Type B pancreatic cell (in vitro differentiated cells): ENCODE measurements around the gene GHRH. TPM values are rescaled to one million over a fixed set of nuclear protein-coding genes. Genes with fewer than 3 reads are reported as not detected.

Source experiments
- DNase-seq: peaks from one replicate; pipeline ENCODE4 v3.0.0; 2021; ENCODE audit warnings: mixed read lengths; ENCODE audit not compliant: unreplicated experiment; ENCODE audit errors: extremely low spot score
- H3K27ac Mint-ChIP-seq: 2 replicates; pipeline ENCODE4 v1.8.0; 2021; ENCODE audit warnings: mild to moderate bottlenecking, mixed read lengths
- H3K27me3 Mint-ChIP-seq: 2 replicates; pipeline ENCODE4 v1.8.0; 2021; ENCODE audit warnings: mixed read lengths
- H3K36me3 Mint-ChIP-seq: 2 replicates; pipeline ENCODE4 v1.8.0; 2021; ENCODE audit warnings: mixed read lengths
- H3K4me1 Mint-ChIP-seq: one replicate; pipeline ENCODE4 v1.8.0; 2021; ENCODE audit warnings: mixed read lengths; ENCODE audit not compliant: unreplicated experiment
- H3K4me3 Mint-ChIP-seq: 2 replicates; pipeline ENCODE4 v1.8.0; 2021; ENCODE audit warnings: mild to moderate bottlenecking, mixed read lengths
- H3K9me3 Mint-ChIP-seq: 2 replicates; pipeline ENCODE4 v1.8.0; 2021; ENCODE audit warnings: mixed read lengths
- total RNA-seq: library from RNA; stranded (reverse); gene quantifications from 2 replicates; pipeline ENCODE4 v1.2.1, GENCODE V29; 2021; ENCODE audit warnings: low replicate concordance
- TF ChIP-seq, protein P1 (sequence below): fragments of 200-600 bp; sonication (generic); conservative IDR thresholded peaks from 2 replicates; pipeline ENCODE4 v1.5.0; 2021; ENCODE audit warnings: antibody characterized with exemption, mild to moderate bottlenecking

The GHRH gene
- total RNA-seq, 1 donor from 2014 or later = 0.77 TPM

DNA sequence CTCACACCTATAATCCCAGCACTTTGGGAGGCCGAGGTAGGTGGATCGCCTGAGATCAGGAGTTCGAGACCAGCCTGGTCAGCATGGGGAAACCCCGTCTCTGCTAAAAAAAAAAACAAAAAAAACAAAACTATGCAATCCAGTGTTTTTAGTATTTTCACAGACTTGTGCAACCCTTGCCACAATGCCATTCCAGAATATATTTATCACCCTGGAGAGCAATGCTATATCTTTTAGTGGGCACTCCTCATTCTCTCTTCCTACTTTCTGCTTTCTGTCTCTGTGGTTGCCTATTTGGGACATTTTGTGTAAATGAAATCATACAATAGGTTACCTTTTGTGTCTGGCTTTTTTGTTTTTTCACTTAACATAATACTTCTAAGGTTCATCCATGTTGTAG is 43.2 kb downstream of the GHRH start:
- Mint-ChIP-seq H3K36me3 (peaks cover 30% of the 10 kb centered on the region), H3K27me3 (no peaks in the 10 kb centered on the region)
- TF ChIP-seq, protein P1, sequence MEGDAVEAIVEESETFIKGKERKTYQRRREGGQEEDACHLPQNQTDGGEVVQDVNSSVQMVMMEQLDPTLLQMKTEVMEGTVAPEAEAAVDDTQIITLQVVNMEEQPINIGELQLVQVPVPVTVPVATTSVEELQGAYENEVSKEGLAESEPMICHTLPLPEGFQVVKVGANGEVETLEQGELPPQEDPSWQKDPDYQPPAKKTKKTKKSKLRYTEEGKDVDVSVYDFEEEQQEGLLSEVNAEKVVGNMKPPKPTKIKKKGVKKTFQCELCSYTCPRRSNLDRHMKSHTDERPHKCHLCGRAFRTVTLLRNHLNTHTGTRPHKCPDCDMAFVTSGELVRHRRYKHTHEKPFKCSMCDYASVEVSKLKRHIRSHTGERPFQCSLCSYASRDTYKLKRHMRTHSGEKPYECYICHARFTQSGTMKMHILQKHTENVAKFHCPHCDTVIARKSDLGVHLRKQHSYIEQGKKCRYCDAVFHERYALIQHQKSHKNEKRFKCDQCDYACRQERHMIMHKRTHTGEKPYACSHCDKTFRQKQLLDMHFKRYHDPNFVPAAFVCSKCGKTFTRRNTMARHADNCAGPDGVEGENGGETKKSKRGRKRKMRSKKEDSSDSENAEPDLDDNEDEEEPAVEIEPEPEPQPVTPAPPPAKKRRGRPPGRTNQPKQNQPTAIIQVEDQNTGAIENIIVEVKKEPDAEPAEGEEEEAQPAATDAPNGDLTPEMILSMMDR = no peak

DNA sequence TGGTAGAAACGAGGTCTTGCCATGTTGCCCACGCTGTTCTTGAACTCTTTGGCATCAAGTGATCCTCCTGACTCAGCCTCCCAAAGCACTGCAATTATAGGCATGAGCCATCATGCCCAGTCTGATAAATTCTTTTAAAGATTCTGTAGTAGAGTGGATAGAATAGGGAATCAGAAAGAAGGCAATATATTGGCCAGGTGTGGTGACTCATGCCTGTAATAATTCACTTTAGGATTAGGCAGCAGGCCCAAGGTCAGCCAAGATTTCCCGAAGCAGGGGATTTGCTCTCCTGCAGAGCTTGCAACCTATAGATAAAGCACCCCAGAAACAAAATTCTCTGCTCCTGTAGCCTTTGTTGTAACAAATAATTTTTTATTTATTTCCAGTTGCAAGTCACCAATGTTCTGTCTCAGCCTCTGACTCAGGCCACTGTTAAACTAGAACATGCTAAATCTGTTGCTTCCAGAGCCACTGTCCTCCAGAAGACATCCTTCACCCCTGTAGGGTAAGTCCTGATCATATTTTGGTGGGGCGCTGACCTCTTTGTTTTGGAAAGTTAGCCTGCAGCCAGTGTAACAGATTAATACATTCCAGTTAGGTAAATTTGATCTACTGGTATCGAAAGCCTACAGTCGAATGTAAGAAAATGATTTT is 51.8 kb downstream of the GHRH start:
- Mint-ChIP-seq H3K27me3 (no peaks in the 10 kb centered on the region), H3K9me3 (no peaks in the 10 kb centered on the region), H3K4me3 (no peak overlapping the region), H3K4me1 (peaks cover 9% of the 10 kb centered on the region), H3K27ac (no peak overlapping the region), H3K36me3 (peaks cover 29% of the 10 kb centered on the region)
- DNase-seq = no peak
- TF ChIP-seq, protein P1 = no peak

More for the DNA sequence above, 43.2 kb downstream of the GHRH start:
- no peak for DNase-seq
- no peak overlapping the region for H3K27ac Mint-ChIP-seq
- no peak overlapping the region for H3K4me3 Mint-ChIP-seq
- H3K9me3 Mint-ChIP-seq = no peaks in the 10 kb centered on the region
- peaks cover 7% of the 10 kb centered on the region for H3K4me1 Mint-ChIP-seq

DNA sequence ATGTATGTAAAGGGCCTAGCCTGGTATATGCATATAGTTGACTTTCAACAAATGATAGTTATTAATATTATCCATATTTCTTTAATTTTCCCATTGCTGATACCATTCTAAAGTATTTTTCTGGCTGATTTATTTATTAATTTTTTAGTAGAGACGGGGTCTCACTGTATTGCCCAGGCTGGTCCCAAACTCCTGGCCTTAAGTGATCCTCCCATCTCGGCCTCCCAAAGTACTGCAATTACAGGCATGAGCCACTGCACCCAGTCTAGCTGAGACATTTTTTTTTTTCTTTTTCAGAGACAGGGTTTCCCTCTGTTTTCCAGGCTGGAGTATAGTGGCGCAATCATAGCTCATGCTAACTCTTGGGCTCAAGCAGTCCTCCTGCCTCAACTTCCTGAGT is 52.4 kb downstream of the GHRH start:
- no peak overlapping the region for H3K27ac Mint-ChIP-seq
- DNase-seq = no peak
- H3K9me3 Mint-ChIP-seq = no peaks in the 10 kb centered on the region
- H3K4me1 Mint-ChIP-seq = peaks cover 11% of the 10 kb centered on the region
- TF ChIP-seq, protein P1 = no peak
- peaks cover 31% of the 10 kb centered on the region for H3K36me3 Mint-ChIP-seq
- no peaks in the 10 kb centered on the region for H3K27me3 Mint-ChIP-seq
- H3K4me3 Mint-ChIP-seq = no peak overlapping the region

DNA sequence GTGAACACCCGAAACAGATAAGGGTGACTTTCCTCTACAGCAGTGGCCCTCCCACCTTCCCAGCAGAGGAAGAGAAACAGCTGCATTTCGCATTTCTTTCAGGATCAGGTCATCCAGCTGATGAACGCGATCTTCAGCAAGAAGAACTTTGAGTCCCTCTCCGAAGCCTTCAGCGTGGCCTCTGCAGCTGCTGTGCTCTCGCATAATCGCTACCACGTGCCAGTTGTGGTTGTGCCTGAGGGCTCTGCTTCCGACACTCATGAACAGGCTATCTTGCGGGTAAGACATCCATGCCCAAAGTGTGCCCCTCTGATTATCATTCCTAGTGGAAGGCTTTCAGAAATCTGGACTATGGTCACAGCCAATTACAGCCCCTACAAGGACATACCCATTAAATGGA is 54.4 kb downstream of the GHRH start:
- Mint-ChIP-seq H3K36me3 (peaks cover 39% of the 10 kb centered on the region), H3K4me1 (peaks cover 16% of the 10 kb centered on the region), H3K4me3 (no peak overlapping the region), H3K27me3 (no peaks in the 10 kb centered on the region), H3K27ac (no peak overlapping the region), H3K9me3 (no peaks in the 10 kb centered on the region)
- DNase-seq = no peak
- TF ChIP-seq, protein P1 = no peak

DNA sequence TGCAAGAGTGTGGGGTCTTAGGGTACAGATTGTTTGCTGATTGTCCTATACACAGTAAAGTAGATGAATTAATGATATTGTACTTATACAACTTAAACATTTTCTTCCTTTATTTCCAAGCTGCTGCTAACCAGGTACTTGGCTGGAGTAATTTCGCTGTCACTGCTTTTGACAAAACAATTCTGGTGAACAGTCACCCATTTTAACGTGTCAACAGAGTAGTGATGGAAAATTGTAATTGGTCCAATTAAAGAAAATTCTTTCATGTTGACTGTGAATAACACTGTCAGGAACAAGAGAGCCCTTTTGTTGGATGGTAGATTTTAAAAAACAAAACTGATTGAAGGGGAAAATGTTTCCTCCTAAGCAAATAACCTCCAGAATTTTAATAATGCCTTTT is 55.8 kb downstream of the GHRH start:
- Mint-ChIP-seq H3K4me1 (peaks cover 27% of the 10 kb centered on the region), H3K36me3 (peaks cover 44% of the 10 kb centered on the region), H3K9me3 (no peaks in the 10 kb centered on the region), H3K27ac (peak overlapping the region; percentile 8), H3K4me3 (no peak overlapping the region), H3K27me3 (no peaks in the 10 kb centered on the region)
- TF ChIP-seq, protein P1 = no peak
- no peak for DNase-seq

DNA sequence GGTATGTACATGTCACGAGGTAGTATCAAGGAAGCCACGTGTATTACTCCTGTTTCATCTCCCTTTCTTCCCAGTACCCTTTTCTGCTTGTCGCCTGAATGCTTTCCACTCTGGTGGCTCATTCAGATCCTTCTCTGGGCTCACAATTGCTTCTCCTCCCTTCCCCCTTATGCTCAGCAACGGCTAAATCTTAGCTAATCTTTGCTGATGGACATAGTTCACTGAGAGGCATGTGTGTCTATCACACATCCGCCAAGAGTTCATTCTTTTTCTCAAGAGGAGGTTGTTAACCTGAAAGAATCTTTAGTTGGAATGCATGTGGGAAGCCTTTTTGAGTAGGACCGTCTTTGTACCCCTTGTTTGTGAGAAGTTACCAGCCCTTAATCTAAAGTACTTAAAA is 56.5 kb downstream of the GHRH start:
- Mint-ChIP-seq H3K4me3 (no peak overlapping the region), H3K9me3 (no peaks in the 10 kb centered on the region), H3K4me1 (peaks cover 27% of the 10 kb centered on the region), H3K27ac (peak overlapping the region; percentile 8), H3K36me3 (peaks cover 47% of the 10 kb centered on the region), H3K27me3 (no peaks in the 10 kb centered on the region)
- no peak for DNase-seq
- TF ChIP-seq, protein P1 = no peak
